ENCODE data around the gene AKAP8L. TPM values are rescaled to one million over a fixed set of nuclear protein-coding genes. Genes with fewer than 3 reads are reported as not detected.
"Not testable (repeated sequence)": the region's sequence is repeated elsewhere in the genome, so short reads cannot be mapped to it uniquely, and the experiment has no call there.

The AKAP8L gene
- total RNA-seq, 1 experiment from 2014 or later: 123 TPM

DNA sequence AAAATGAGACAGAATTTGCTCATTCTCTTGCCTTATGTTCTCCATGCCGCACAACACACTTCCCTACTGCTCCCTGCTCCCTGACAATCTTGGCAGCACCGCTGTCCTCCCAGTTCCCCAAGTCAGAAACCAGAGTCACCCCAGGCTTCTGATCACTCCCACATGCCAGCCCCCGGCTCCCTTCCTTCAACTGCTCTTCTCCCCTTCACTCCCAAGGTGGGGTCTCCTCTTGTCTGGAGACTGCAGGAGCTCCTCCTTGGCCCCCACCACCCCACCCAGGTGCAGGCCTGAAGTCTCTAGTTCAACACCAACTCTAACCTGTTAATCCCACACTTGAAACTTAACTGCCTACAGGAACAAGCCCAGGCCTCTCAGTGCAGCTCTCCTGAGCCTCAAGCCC lies 22.4 kb downstream of the AKAP8L start:
- Histone ChIP-seq H3T11ph (ENCODE audit: low read length) (no peak overlapping the region), H4K8ac (replicated peaks; ENCODE audit: insufficient read length, low read depth, low read length) (no peak overlapping the region), H2AFZ (ENCODE audit: low read length) (no peak overlapping the region), H2BK15ac (ENCODE audit: low read depth, low read length) (no peak overlapping the region), H3K14ac (ENCODE audit: insufficient read depth, low read length) (no peak overlapping the region), H4K91ac (ENCODE audit: insufficient read length, low read depth, low read length) (no peak overlapping the region), H2BK12ac (ENCODE audit: insufficient read length, low read depth, low read length) (no peak overlapping the region), H2AK5ac (ENCODE audit: insufficient read length, low read length) (no peak overlapping the region), H3K4me2 (ENCODE audit: insufficient read depth, insufficient read length, low read length) (no peak overlapping the region), H2BK20ac (ENCODE audit: low read depth, low read length, poor library complexity, severe bottlenecking) (no peak overlapping the region), H2BK120ac (ENCODE audit: low read depth, low read length, poor library complexity, severe bottlenecking) (no peak overlapping the region), H4K20me1 (ENCODE audit: control insufficient read depth, insufficient read depth, insufficient read length) (no peaks in the 10 kb centered on the region), H3K79me1 (ENCODE audit: insufficient read depth, low read depth, low read length, poor library complexity, severe bottlenecking) (peaks cover 3% of the 10 kb centered on the region), H2BK5ac (ENCODE audit: insufficient read length, low read length) (no peak overlapping the region), H3K4ac (ENCODE audit: low read depth, low read length) (no peak overlapping the region), H3K27ac (ENCODE audit: insufficient read length, low read depth, low read length) (no peak overlapping the region), H3K4me1 (ENCODE audit: insufficient read depth, low read length) (no peaks in the 10 kb centered on the region), H3K9ac (ENCODE audit: extremely low read depth, insufficient read length, low read length) (no peak overlapping the region), H3K9me3 (ENCODE audit: control insufficient read depth, low read depth, low read length) (no peaks in the 10 kb centered on the region), H4K5ac (ENCODE audit: insufficient read length, low read depth, low read length) (no peak overlapping the region), H3K18ac (ENCODE audit: insufficient read length, low read depth, low read length) (no peak overlapping the region), H3K23me2 (ENCODE audit: insufficient read length, low read depth, low read length, poor library complexity, severe bottlenecking) (no peaks in the 10 kb centered on the region), H3K27me3 (ENCODE audit: insufficient read depth, low read length) (no peaks in the 10 kb centered on the region), H3K56ac (ENCODE audit: insufficient read length, low read depth, low read length) (no peak overlapping the region), H3K79me2 (ENCODE audit: insufficient read depth, low read length) (no peaks in the 10 kb centered on the region), H3K23ac (ENCODE audit: insufficient read length, low read depth, low read length) (no peak overlapping the region)
- H3K4me3 Mint-ChIP-seq: no peak overlapping the region
- DNase-seq: no peak
- no peaks in the 10 kb centered on the region for H3K4me1 Mint-ChIP-seq
- no peaks in the 10 kb centered on the region for H3K9me3 Mint-ChIP-seq
- no peaks in the 10 kb centered on the region for H3K27me3 Mint-ChIP-seq (ENCODE audit: low read depth)
- WGBS (ENCODE audit: extremely low coverage, insufficient read length, low lambda C conversion rate): no CpG with 5 or more reads among the region's 3 CpGs
- peak overlapping the region in 2 of 3 experiments; percentile 39 to 58; a peak in 4 of 7 replicates for H3K27ac Mint-ChIP-seq
- TF ChIP-seq CTCF (conservative IDR thresholded peaks at IDR 0.05): no peak
- H3K36me3 Mint-ChIP-seq (ENCODE audit: insufficient read depth in 1 of 3, low read depth in 3 of 3): peaks cover 48 to 82% (median 78%) of the 10 kb centered on the region in 3 experiments

DNA sequence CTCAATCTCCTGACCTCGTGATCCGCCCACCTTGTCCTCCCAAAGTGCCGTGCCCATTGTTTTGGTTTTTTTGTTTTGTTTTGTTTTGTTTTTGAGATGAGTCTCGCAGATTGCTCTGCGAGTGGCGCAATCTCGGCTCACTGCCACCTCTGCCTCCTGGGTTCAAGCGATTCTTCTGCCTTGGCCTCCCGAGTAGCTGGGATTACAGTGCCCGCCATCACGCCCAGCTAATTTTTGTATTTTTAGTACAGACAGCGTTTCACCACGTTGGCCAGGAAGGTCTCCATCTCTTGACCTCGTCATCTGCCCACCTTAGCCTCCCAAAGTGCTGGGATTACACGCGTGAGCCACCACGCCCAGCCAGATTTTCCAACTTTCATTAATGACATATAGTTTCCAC lies 23.5 kb downstream of the AKAP8L start:
- 0 out of 7 replicates have a peak overlapping the region, but pooled peaks of 1 of the 3 experiments have one; percentile 44 for H3K27ac Mint-ChIP-seq

More for the DNA sequence above, 23.5 kb downstream of the AKAP8L start:
- H3K14ac ChIP-seq (ENCODE audit: insufficient read depth, low read length); H3K4me2 ChIP-seq (ENCODE audit: insufficient read depth, insufficient read length, low read length); H3K79me2 ChIP-seq (ENCODE audit: insufficient read depth, low read length); H3K4me3 Mint-ChIP-seq; H3K18ac ChIP-seq (ENCODE audit: insufficient read length, low read depth, low read length); H4K91ac ChIP-seq (ENCODE audit: insufficient read length, low read depth, low read length); H3T11ph ChIP-seq (ENCODE audit: low read length); H3K79me1 ChIP-seq (ENCODE audit: insufficient read depth, low read depth, low read length, poor library complexity, severe bottlenecking); H3K23me2 ChIP-seq (ENCODE audit: insufficient read length, low read depth, low read length, poor library complexity, severe bottlenecking); H3K4me1 Mint-ChIP-seq; H3K9me3 Mint-ChIP-seq; H3K9me3 ChIP-seq (ENCODE audit: control insufficient read depth, low read depth, low read length); H3K4me1 ChIP-seq (ENCODE audit: insufficient read depth, low read length); H2BK5ac ChIP-seq (ENCODE audit: insufficient read length, low read length); H3K9ac ChIP-seq (ENCODE audit: extremely low read depth, insufficient read length, low read length); H3K4ac ChIP-seq (ENCODE audit: low read depth, low read length); H3K27me3 Mint-ChIP-seq (ENCODE audit: low read depth); H2BK20ac ChIP-seq (ENCODE audit: low read depth, low read length, poor library complexity, severe bottlenecking); H3K23ac ChIP-seq (ENCODE audit: insufficient read length, low read depth, low read length); H2BK15ac ChIP-seq (ENCODE audit: low read depth, low read length); H3K27me3 ChIP-seq (ENCODE audit: insufficient read depth, low read length); DNase-seq; H3K27ac ChIP-seq (ENCODE audit: insufficient read length, low read depth, low read length); H4K20me1 ChIP-seq (ENCODE audit: control insufficient read depth, insufficient read depth, insufficient read length); H2BK120ac ChIP-seq (ENCODE audit: low read depth, low read length, poor library complexity, severe bottlenecking); H4K8ac ChIP-seq (replicated peaks; ENCODE audit: insufficient read length, low read depth, low read length); H2AFZ ChIP-seq (ENCODE audit: low read length); H2BK12ac ChIP-seq (ENCODE audit: insufficient read length, low read depth, low read length); H2AK5ac ChIP-seq (ENCODE audit: insufficient read length, low read length); H4K5ac ChIP-seq (ENCODE audit: insufficient read length, low read depth, low read length); H3K56ac ChIP-seq (ENCODE audit: insufficient read length, low read depth, low read length): not testable (repeated sequence)
- WGBS (ENCODE audit: extremely low coverage, insufficient read length, low lambda C conversion rate): no CpG with 5 or more reads among the region's 17 CpGs
- H3K36me3 Mint-ChIP-seq (ENCODE audit: insufficient read depth in 1 of 3, low read depth in 3 of 3): peaks cover 43 to 82% (median 77%) of the 10 kb centered on the region in 3 experiments
